Measurements from ENCODE around the gene FUT9.

DNA sequence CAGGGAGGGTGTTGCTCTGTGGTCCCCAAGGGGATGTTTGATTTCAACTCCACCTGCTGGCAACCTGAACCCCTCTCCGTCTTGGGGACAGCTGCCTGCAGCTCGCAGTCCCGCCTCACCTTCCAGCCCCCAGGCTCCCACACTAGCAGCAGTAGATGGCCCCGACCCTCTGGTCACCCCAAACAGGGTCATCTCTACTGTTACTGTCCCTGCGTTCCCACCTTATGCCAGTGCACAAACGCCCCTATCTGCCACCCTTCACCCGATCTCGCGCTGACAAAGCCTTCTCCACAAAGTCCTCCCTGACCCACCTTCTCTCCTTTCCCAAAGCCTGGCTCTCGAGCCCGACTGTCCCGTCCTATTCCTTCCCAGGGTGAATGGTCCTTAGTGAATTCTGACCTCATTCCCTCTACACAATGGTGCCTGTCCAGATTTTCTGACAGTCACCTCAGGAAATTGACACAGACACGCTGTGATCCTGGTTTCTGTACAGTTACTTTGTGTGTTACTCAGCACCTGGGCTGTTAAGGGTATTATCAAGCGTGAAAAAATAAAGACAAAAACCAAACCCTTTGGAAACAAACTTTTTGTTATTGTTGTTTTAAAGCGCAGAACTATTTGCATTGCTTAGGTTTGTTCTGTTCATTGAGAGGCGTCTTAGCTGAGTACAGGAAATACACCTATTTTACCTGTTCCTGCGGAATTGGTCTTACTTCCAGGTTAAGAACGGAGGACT is 728 bp downstream of the FUT9 start:
- no peak for TF ChIP-seq NFIC (IDR thresholded peaks at IDR 0.05)
- no peak for TF ChIP-seq CEBPB (IDR thresholded peaks at IDR 0.05)
- TF ChIP-seq EGR1 (IDR thresholded peaks at IDR 0.05), result no peak
- TF ChIP-seq EP300 (IDR thresholded peaks at IDR 0.05; ENCODE audit: borderline replicate concordance), result no peak
- TF ChIP-seq RAD21 (IDR thresholded peaks at IDR 0.05; ENCODE audit: low read depth), result no peak
- no peak for TF ChIP-seq FOXM1 (IDR thresholded peaks at IDR 0.05; ENCODE audit: borderline replicate concordance, low read depth)
- TF ChIP-seq TAF1 (IDR thresholded peaks at IDR 0.05; ENCODE audit: low read depth), result no peak
- no peak for TF ChIP-seq YY1 (IDR thresholded peaks at IDR 0.05; ENCODE audit: low read depth)
